B cell (primary cell): ENCODE results near the gene TAS2R40. TPM values are rescaled to one million over a fixed set of nuclear protein-coding genes. Genes with fewer than 3 reads are reported as not detected.
A peak's percentile ranks its signal among the peaks of the same experiment; 100 is the strongest.
"Not testable (repeated sequence)": the region's sequence is repeated elsewhere in the genome, so short reads cannot be mapped to it uniquely, and the experiment has no call there.

Experiments
- ATAC-seq: fragments of 200-7000 bp; cut with Tn5 transposase; one replicate; pipeline ENCODE4 v1.10.0; 2021; ENCODE audit warnings: low read depth, mild to moderate bottlenecking, moderate number of reproducible peaks, moderate library complexity
- CTCF ChIA-PET: fragments of 350-600 bp; sonication (Branson Sonifier 250); formaldehyde crosslinking; loops from one replicate; lab custom pipeline; 2021; ENCODE audit warnings: antibody characterized with exemption, inconsistent platforms; lab: Charles Lee
- POLR2A ChIA-PET: fragments of 350-600 bp; sonication (Branson Sonifier 250); formaldehyde crosslinking; loops from one replicate; lab custom pipeline; 2021; ENCODE audit warnings: antibody characterized with exemption; lab: Charles Lee
- DNase-seq: peaks from one replicate; pipeline ENCODE4 v3.0.0; 2013
- H2AFZ ChIP-seq: 2 replicates; pipeline ENCODE4 v1.6.1; 2012; ENCODE audit warnings: mild to moderate bottlenecking, low read depth, low read length; ENCODE audit not compliant: insufficient read depth, poor library complexity, severe bottlenecking
- H3K27ac ChIP-seq, 2 donors: 1 replicate in 1 of 2; 2 replicates in 1 of 2; pipeline ENCODE4 v1.5.1; 2012 to 2013; ENCODE audit warnings: low read length in 2 of 2, mild to moderate bottlenecking in 2 of 2, moderate library complexity in 1 of 2
- H3K27me3 ChIP-seq, 4 experiments: fragments of 200-600 bp in 1 of 4; sonication (generic) in 1 of 4; replicated peaks in 1 of 4; 1 replicate in 2 of 4; 2 replicates in 2 of 4; pipeline versions ENCODE4 v1.6.1 to v1.7.0; 2013 to 2016; ENCODE audit warnings: low read length in 3 of 4, mild to moderate bottlenecking in 2 of 4, mixed read lengths in 1 of 4, moderate library complexity in 1 of 4; ENCODE audit not compliant: insufficient read depth in 4 of 4, control insufficient read depth in 3 of 4; ENCODE audit errors: control extremely low read depth in 1 of 4
- H3K36me3 ChIP-seq, 2 experiments: replicated peaks in 1 of 2; 1 replicate in 1 of 2; 2 replicates in 1 of 2; pipeline versions ENCODE4 v1.6.1 to v1.7.1; 2013; ENCODE audit warnings: low read length in 1 of 2; ENCODE audit not compliant: insufficient read depth in 2 of 2, control insufficient read depth in 1 of 2; ENCODE audit errors: control extremely low read depth in 1 of 2, extremely low read depth in 1 of 2
- H3K4me1 ChIP-seq, 2 donors: fragments of 200-600 bp in 1 of 2; sonication (generic) in 1 of 2; 1 replicate in 1 of 2; 2 replicates in 1 of 2; pipeline versions ENCODE4 v1.5.1 to v1.6.1; 2013 to 2017; ENCODE audit warnings: low read length in 2 of 2; ENCODE audit not compliant: control insufficient read depth in 2 of 2, insufficient read depth in 2 of 2
- H3K4me2 ChIP-seq: replicated peaks from 2 replicates; pipeline ENCODE3; 2012; ENCODE audit warnings: mild to moderate bottlenecking, low read depth, low read length; ENCODE audit not compliant: poor library complexity, severe bottlenecking
- H3K4me3 ChIP-seq, 5 experiments: fragments of 200-600 bp in 1 of 5; sonication (generic) in 1 of 5; 1 replicate in 3 of 5; 2 replicates in 2 of 5; pipeline versions ENCODE4 v1.5.1 to v1.7.0; 2011 to 2016; ENCODE audit warnings: low read length in 4 of 5, mild to moderate bottlenecking in 4 of 5, low read depth in 2 of 5, control low read depth in 1 of 5, moderate library complexity in 1 of 5; ENCODE audit not compliant: insufficient read depth in 1 of 5; ENCODE audit errors: control extremely low read depth in 1 of 5, extremely low read depth in 1 of 5
- H3K79me2 ChIP-seq: fragments of 200-600 bp; sonication (generic); one replicate; pipeline ENCODE4 v1.6.0; 2016; ENCODE audit warnings: low read length; ENCODE audit not compliant: control insufficient read depth, insufficient read depth
- H3K9ac ChIP-seq: fragments of 200-600 bp; sonication (generic); 2 replicates; pipeline ENCODE4 v1.6.1; 2017; ENCODE audit warnings: mild to moderate bottlenecking, low read length, moderate library complexity
- H3K9me3 ChIP-seq, 3 donors: one replicate each; pipeline versions ENCODE4 v1.6.1 to v1.7.1; 2013; ENCODE audit warnings: low read length in 2 of 3; ENCODE audit not compliant: control insufficient read depth in 2 of 3, insufficient read depth in 1 of 3; ENCODE audit errors: control extremely low read depth in 1 of 3
- H4K20me1 ChIP-seq: 2 replicates; pipeline ENCODE4 v1.6.0; 2012; ENCODE audit warnings: mild to moderate bottlenecking, low read length; ENCODE audit not compliant: insufficient read depth, control insufficient read depth, poor library complexity, severe bottlenecking
- H3K27ac Mint-ChIP-seq: one replicate; pipeline ENCODE4 v1.8.0; 2021; ENCODE audit warnings: mixed read lengths
- H3K27me3 Mint-ChIP-seq: one replicate; pipeline ENCODE4 v1.8.0; 2021; ENCODE audit warnings: mixed read lengths
- H3K4me1 Mint-ChIP-seq: one replicate; pipeline ENCODE4 v1.8.0; 2021; ENCODE audit warnings: mixed read lengths
- H3K4me3 Mint-ChIP-seq: one replicate; pipeline ENCODE4 v1.8.0; 2021; ENCODE audit warnings: mixed read lengths
- H3K9me3 Mint-ChIP-seq: one replicate; pipeline ENCODE4 v1.8.0; 2022; ENCODE audit warnings: mixed read lengths; ENCODE audit not compliant: insufficient read depth
- CTCF ChIP-seq: fragments of 200-600 bp; IDR thresholded peaks from one replicate; pipeline ENCODE4 v1.8.0; 2022; ENCODE audit warnings: antibody characterized with exemption, mild to moderate bottlenecking
- EZH2 ChIP-seq: IDR thresholded peaks from 2 replicates; pipeline ENCODE4 v1.6.1; 2012; ENCODE audit warnings: borderline replicate concordance, low read depth, mild to moderate bottlenecking, moderate library complexity, low read length; ENCODE audit not compliant: insufficient read depth, poor library complexity, severe bottlenecking
- WGBS: methylation state at CpG from one replicate; pipeline ENCODE4 v1.1.5; 2013; ENCODE audit warnings: missing lambda C conversion rate; ENCODE audit not compliant: insufficient coverage; 5-methylcytosine and 5-hydroxymethylcytosine counted together
- intact Hi-C: fragments of 100-400 bp; cut with micrococcal nuclease; formaldehyde crosslinking; loops from one replicate; pipeline ENCODE4 v1.10.0; 2022
- polyA plus RNA-seq: library from polyadenylated mRNA; depleted of rRNA; stranded (reverse); fragments of >200 nt; gene quantifications from 2 replicates; pipeline ENCODE4 v1.2.3, GENCODE V29; 2012
- total RNA-seq, 2 donors: library from RNA; stranded (reverse); fragments of 120-200 nt in 1 of 2; gene quantifications; 1 replicate in 1 of 2; 2 replicates in 1 of 2; pipeline versions ENCODE4 v1.2.3 to v1.2.4, GENCODE V29; 2013 to 2022

TAS2R40 gene
- total and polyA plus RNA-seq, 2 donors (not counting 1 experiment from before 2014, with no cell fraction given): not detected

GRCh38 chr7:143213478-143213877 is 8.4 kb upstream of the TAS2R40 start:
- H4K20me1 ChIP-seq, H3K9me3 Mint-ChIP-seq, POLR2A ChIA-PET, H3K27me3 ChIP-seq, H3K9ac ChIP-seq, H3K27ac ChIP-seq, DNase-seq, H3K79me2 ChIP-seq, H3K36me3 ChIP-seq, intact Hi-C loops, H3K4me2 ChIP-seq, H3K4me3 Mint-ChIP-seq, ATAC-seq, H3K4me3 ChIP-seq, H2AFZ ChIP-seq, H3K27me3 Mint-ChIP-seq, H3K27ac Mint-ChIP-seq: not testable (repeated sequence)
- CTCF ChIA-PET: interaction anchor here (2.0 to 11.5 kb wide), 3 partner anchors 204 to 610 kb away, joined by 29 to 809 read pairs (median 36); no protein-coding TSS in a partner anchor
- H3K9me3 ChIP-seq: peaks cover 0 to 20% (median 3%) of the 10 kb centered on the region in 3 donors
- no CpG with 5 or more reads among the region's 4 CpGs for WGBS
- H3K4me1 ChIP-seq: peaks cover 8 to 14% of the 10 kb centered on the region in 2 donors
- peaks cover 19% of the 10 kb centered on the region for H3K4me1 Mint-ChIP-seq

GRCh38 chr7:143214789-143215679 is 6.8 kb upstream of the TAS2R40 start:
- Histone ChIP-seq H3K4me3 (no peak overlapping the region), H3K9ac (no peak overlapping the region), H4K20me1 (no peaks in the 10 kb centered on the region), H3K36me3 (no peaks in the 10 kb centered on the region), H3K9me3 (peaks cover 0 to 15% (median 3%) of the 10 kb centered on the region in 3 donors), H2AFZ (no peak overlapping the region), H3K4me1 (peaks cover 8 to 12% of the 10 kb centered on the region in 2 donors), H3K27me3 (no peaks in the 10 kb centered on the region), H3K4me2 (no peak overlapping the region), H3K27ac (no peak overlapping the region), H3K79me2 (no peaks in the 10 kb centered on the region)
- ATAC-seq (peak; percentile 97), DNase-seq (peak; percentile 90)
- Mint-ChIP-seq H3K4me3 (no peak overlapping the region), H3K27me3 (peaks cover 3% of the 10 kb centered on the region), H3K27ac (no peak overlapping the region), H3K9me3 (peaks cover 4% of the 10 kb centered on the region), H3K4me1 (peaks cover 15% of the 10 kb centered on the region)
- ChIA-PET CTCF (interaction anchor here (0.6 to 11.5 kb wide), 71 partner anchors 9 to 628 kb away, joined by 3 to 809 read pairs (median 4); partner anchors contain the start of genes CASP2, EPHB6, GSTK1 and PIP), POLR2A (interaction anchor here (1.1 kb wide), 1 partner anchor 207 kb away, joined by 4 read pairs; no protein-coding TSS in a partner anchor)
- intact Hi-C loops: loop anchor here (1.0 to 2.0 kb wide), 5 partner anchors 207 to 611 kb away; no protein-coding TSS in a partner anchor
- peak; percentile 100 for TF ChIP-seq CTCF
- TF ChIP-seq EZH2: no peak
- WGBS: 0% methylated on average over 1 of the region's 8 CpGs
